ENCODE results near the gene PCDHGA1.

Gene PCDHGA1

DNA sequence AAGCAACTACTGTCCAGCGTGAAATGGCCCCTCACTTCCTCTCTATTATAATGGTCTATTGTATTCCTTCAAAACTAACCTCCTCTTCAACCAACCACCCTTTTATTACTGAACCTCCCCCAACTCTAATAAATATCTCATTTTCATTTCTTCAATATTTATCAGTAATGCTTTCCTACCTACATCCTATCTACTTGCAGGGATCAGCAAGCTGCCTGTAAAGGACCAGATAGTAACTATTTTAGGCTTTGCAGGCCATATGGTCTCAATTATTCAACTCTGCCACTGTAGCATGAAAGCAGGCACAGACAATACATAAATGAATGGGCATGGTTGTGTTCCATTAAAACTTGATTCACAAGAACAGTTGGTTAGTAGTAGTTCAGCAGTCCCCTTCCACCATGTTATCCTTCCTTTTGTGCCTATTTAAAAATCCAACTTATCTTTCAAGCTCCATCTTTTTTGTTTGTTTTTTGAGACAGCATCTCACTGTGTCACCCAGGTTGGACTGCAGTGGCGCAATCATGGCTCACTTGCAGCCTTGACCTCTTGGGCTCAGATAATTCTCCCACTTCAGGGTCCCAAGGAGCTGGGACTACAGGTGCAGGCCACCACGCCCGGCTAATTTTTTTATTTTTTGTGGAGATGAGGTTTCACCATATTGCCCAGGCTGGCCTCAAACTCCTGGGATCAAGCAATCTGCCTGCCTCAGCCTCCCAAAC, 204.3 kb downstream of the PCDHGA1 start:
- 90 to 95% methylated on average over 4 of the region's 4 CpGs for WGBS, 2 experiments
- no peak overlapping the region for H3K27ac ChIP-seq (ENCODE audit: insufficient read depth, low read depth, low read length, poor library complexity, severe bottlenecking)
- H3K36me3 ChIP-seq (ENCODE audit: control insufficient read depth, insufficient read depth, low read length), result peaks cover 4% of the 10 kb centered on the region

DNA sequence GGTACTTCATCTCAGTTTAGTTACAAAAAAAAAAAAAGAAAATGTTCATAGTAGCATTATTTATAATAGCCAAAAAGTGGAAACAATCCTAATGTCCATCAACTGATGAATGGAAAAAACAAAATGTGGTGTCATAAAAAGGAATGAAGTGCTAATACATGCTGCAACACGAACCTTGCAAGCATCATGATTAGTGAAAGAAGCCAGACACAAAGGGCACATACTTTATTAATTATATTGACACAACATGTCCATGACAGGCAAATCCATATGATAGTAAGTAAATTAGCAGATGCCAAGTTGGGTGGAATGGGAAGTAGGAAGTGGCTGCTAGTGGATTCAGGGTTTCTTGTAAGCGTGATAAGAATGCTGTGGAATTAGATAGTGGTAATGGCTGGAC, 212.7 kb downstream of the PCDHGA1 start:
- no peaks in the 10 kb centered on the region for H3K4me1 ChIP-seq (ENCODE audit: control insufficient read depth, insufficient read depth, low read length)
- no peaks in the 10 kb centered on the region for H3K9me3 ChIP-seq (ENCODE audit: control insufficient read depth, low read length)
- WGBS, 2 experiments, result 85 to 100% methylated on average over 2 of the region's 2 CpGs
- H3K4me3 ChIP-seq (ENCODE audit: insufficient read depth, low read depth, low read length), result no peak overlapping the region
- H3K27ac ChIP-seq (ENCODE audit: insufficient read depth, low read depth, low read length, poor library complexity, severe bottlenecking), result no peak overlapping the region
- no peaks in the 10 kb centered on the region for H3K27me3 ChIP-seq (ENCODE audit: control insufficient read depth, insufficient read depth, low read length, poor library complexity, severe bottlenecking)
- H3K36me3 ChIP-seq (ENCODE audit: control insufficient read depth, insufficient read depth, low read length), result no peaks in the 10 kb centered on the region

More for the DNA sequence above, 204.3 kb downstream of the PCDHGA1 start:
- Histone ChIP-seq H3K27me3 (ENCODE audit: control insufficient read depth, insufficient read depth, low read length, poor library complexity, severe bottlenecking) (no peaks in the 10 kb centered on the region), H3K4me3 (ENCODE audit: insufficient read depth, low read depth, low read length) (no peak overlapping the region), H3K9me3 (ENCODE audit: control insufficient read depth, low read length) (no peaks in the 10 kb centered on the region), H3K4me1 (ENCODE audit: control insufficient read depth, insufficient read depth, low read length) (no peaks in the 10 kb centered on the region)

DNA sequence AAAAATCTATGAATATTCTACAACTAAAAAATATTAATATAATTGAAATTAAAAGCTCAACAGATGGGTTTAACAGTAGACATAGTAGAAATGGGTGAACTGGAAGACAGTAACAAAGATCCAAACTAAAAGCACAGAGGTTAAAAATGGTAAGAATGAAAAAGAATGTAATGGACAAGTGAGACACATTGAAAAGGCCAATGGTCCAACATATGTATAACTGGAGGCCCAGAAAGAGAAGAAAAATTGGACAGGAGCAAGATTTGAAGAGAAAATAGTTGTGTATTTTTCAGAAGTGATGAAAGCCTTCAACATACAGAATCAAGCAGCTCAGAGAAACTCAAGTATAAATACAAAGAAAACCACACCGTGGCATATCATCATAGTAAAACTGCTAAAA, 217.2 kb downstream of the PCDHGA1 start:
- H3K27me3 ChIP-seq (ENCODE audit: control insufficient read depth, insufficient read depth, low read length, poor library complexity, severe bottlenecking), result no peaks in the 10 kb centered on the region
- no peaks in the 10 kb centered on the region for H3K4me1 ChIP-seq (ENCODE audit: control insufficient read depth, insufficient read depth, low read length)
- WGBS, 2 experiments, result 90 to 100% methylated on average over 1 of the region's 1 CpG
- no peaks in the 10 kb centered on the region for H3K36me3 ChIP-seq (ENCODE audit: control insufficient read depth, insufficient read depth, low read length)
- H3K27ac ChIP-seq (ENCODE audit: insufficient read depth, low read depth, low read length, poor library complexity, severe bottlenecking), result no peak overlapping the region
- H3K9me3 ChIP-seq (ENCODE audit: control insufficient read depth, low read length), result no peaks in the 10 kb centered on the region
- H3K4me3 ChIP-seq (ENCODE audit: insufficient read depth, low read depth, low read length), result no peak overlapping the region

DNA sequence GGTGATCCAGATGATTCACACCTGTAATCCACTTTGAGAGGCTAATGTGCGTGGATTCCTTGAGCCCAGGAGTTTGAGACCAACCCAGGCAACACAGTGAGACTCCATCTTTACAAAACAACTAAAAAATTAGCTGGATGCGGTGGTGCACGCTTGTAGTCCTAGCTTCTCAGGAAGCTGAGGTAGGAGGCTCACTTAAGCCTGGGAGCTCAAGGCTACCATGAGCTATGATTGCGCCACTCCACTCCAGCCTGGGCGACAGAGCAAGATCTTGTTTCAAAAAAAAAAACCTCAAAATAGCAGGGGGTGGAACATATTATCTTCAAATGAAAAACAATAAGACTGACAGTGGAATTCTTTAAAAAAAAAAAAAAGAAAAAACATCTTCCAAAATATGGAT, 217.6 kb downstream of the PCDHGA1 start:
- no peaks in the 10 kb centered on the region for H3K9me3 ChIP-seq (ENCODE audit: control insufficient read depth, low read length)
- H3K36me3 ChIP-seq (ENCODE audit: control insufficient read depth, insufficient read depth, low read length), result no peaks in the 10 kb centered on the region
- H3K4me1 ChIP-seq (ENCODE audit: control insufficient read depth, insufficient read depth, low read length), result no peaks in the 10 kb centered on the region
- WGBS, 2 experiments, result 91 to 93% methylated on average over 5 of the region's 5 CpGs
- H3K27me3 ChIP-seq (ENCODE audit: control insufficient read depth, insufficient read depth, low read length, poor library complexity, severe bottlenecking), result no peaks in the 10 kb centered on the region
- H3K4me3 ChIP-seq (ENCODE audit: insufficient read depth, low read depth, low read length), result no peak overlapping the region
- no peak overlapping the region for H3K27ac ChIP-seq (ENCODE audit: insufficient read depth, low read depth, low read length, poor library complexity, severe bottlenecking)

DNA sequence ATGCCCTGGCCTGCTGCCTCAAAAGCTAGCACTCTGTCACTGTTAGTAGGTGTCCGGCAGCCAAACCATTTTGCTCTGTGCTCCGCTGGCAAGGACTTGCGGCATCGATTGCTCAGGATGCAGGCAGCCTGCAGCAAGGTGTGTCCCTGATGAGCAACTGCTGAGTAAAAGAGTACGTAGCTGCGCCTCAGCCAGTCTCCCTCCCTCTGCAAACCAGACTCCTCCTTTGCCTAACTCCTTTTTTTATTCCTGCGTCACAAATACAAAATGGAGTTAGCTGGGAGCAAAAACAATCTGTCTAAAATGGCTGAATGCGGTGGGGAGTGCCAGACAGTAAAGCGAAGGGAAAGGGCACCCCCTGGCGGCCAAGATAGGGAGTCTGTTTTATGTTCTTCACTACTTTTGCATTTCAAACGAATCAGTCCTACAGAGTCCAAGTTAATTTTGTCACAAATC, 227.4 kb downstream of the PCDHGA1 start:
- H3K4me1 ChIP-seq (ENCODE audit: control insufficient read depth, insufficient read depth, low read length), result peaks cover 6% of the 10 kb centered on the region
- H3K9me3 ChIP-seq (ENCODE audit: control insufficient read depth, low read length), result no peaks in the 10 kb centered on the region
- WGBS, 2 experiments, result 46 to 47% methylated on average over 11 of the region's 11 CpGs
- no peaks in the 10 kb centered on the region for H3K36me3 ChIP-seq (ENCODE audit: control insufficient read depth, insufficient read depth, low read length)
- no peaks in the 10 kb centered on the region for H3K27me3 ChIP-seq (ENCODE audit: control insufficient read depth, insufficient read depth, low read length, poor library complexity, severe bottlenecking)
- no peak overlapping the region for H3K4me3 ChIP-seq (ENCODE audit: insufficient read depth, low read depth, low read length)
- H3K27ac ChIP-seq (ENCODE audit: insufficient read depth, low read depth, low read length, poor library complexity, severe bottlenecking), result peak overlapping the region; percentile 88

DNA sequence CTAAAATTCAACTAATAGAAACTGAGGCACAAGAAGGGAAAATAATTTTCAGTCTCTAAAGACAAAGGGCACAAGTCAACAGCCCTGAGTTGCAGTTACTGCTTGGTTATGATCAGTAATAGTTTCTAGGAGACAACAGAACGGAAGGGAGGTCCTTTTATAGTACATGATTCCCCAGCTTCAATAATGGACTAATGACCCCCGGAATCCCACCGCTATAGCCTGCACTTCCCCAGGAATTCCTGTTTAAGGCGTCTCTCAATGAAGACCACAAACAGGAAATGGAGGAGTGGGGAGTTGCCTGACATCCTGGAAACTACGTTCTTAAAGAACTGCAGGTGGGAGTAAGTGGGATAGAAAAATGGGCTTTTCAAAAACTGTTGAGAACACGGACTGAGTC, 227.8 kb downstream of the PCDHGA1 start:
- Histone ChIP-seq H3K36me3 (ENCODE audit: control insufficient read depth, insufficient read depth, low read length) (no peaks in the 10 kb centered on the region), H3K27ac (ENCODE audit: insufficient read depth, low read depth, low read length, poor library complexity, severe bottlenecking) (no peak overlapping the region)

DNA sequence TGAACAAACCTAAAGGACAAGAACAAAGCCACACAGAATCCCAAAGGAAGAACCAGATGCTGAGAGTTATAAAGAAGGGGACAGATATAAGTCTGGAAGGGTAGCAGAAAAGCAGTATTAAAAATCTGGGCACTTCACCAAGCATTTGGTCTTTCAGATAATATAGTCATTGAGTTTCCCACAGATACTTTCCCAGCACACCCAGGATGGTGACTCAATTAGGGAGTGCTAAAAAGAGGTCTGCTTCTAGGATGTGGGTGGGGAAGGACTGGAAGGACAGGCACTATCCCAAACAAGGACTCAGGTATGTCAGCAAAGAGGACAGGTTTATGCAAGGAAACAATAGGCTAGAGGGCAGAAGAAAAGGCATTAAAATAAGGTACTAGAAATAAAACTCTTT, 229.1 kb downstream of the PCDHGA1 start:
- no peaks in the 10 kb centered on the region for H3K27me3 ChIP-seq (ENCODE audit: control insufficient read depth, insufficient read depth, low read length, poor library complexity, severe bottlenecking)
- no peaks in the 10 kb centered on the region for H3K9me3 ChIP-seq (ENCODE audit: control insufficient read depth, low read length)
- peaks cover 6% of the 10 kb centered on the region for H3K36me3 ChIP-seq (ENCODE audit: control insufficient read depth, insufficient read depth, low read length)
- H3K4me1 ChIP-seq (ENCODE audit: control insufficient read depth, insufficient read depth, low read length), result peaks cover 6% of the 10 kb centered on the region
- H3K27ac ChIP-seq (ENCODE audit: insufficient read depth, low read depth, low read length, poor library complexity, severe bottlenecking), result no peak overlapping the region
- H3K4me3 ChIP-seq (ENCODE audit: insufficient read depth, low read depth, low read length), result no peak overlapping the region

More for the DNA sequence above, 227.8 kb downstream of the PCDHGA1 start:
- Histone ChIP-seq H3K9me3 (ENCODE audit: control insufficient read depth, low read length) (no peaks in the 10 kb centered on the region), H3K4me1 (ENCODE audit: control insufficient read depth, insufficient read depth, low read length) (peaks cover 6% of the 10 kb centered on the region), H3K4me3 (ENCODE audit: insufficient read depth, low read depth, low read length) (no peak overlapping the region), H3K27me3 (ENCODE audit: control insufficient read depth, insufficient read depth, low read length, poor library complexity, severe bottlenecking) (no peaks in the 10 kb centered on the region)
- 46 to 49% methylated on average over 6 of the region's 6 CpGs for WGBS, 2 experiments

DNA sequence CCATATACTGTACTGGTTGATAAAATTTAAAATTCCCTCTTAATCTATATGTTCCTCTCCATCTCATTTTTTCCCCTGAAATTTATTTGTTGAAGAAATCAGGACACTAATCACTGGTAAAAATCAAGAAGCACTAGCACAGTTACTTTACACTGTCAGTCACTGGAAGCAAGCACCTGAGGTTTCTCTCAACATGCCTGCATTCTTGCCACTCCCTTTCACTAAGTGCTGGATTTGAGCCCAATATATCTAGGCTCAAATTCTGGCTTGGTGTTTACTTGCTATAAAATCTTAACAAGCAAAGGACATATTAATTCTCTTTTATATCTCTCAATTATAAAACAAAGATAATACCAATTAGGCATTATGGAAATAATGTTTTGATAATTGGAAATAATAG, 229.8 kb downstream of the PCDHGA1 start:
- Histone ChIP-seq H3K27ac (ENCODE audit: insufficient read depth, low read depth, low read length, poor library complexity, severe bottlenecking) (peak overlapping the region; percentile 95), H3K27me3 (ENCODE audit: control insufficient read depth, insufficient read depth, low read length, poor library complexity, severe bottlenecking) (no peaks in the 10 kb centered on the region), H3K9me3 (ENCODE audit: control insufficient read depth, low read length) (no peaks in the 10 kb centered on the region), H3K4me1 (ENCODE audit: control insufficient read depth, insufficient read depth, low read length) (peaks cover 6% of the 10 kb centered on the region), H3K4me3 (ENCODE audit: insufficient read depth, low read depth, low read length) (no peak overlapping the region), H3K36me3 (ENCODE audit: control insufficient read depth, insufficient read depth, low read length) (peaks cover 6% of the 10 kb centered on the region)

DNA sequence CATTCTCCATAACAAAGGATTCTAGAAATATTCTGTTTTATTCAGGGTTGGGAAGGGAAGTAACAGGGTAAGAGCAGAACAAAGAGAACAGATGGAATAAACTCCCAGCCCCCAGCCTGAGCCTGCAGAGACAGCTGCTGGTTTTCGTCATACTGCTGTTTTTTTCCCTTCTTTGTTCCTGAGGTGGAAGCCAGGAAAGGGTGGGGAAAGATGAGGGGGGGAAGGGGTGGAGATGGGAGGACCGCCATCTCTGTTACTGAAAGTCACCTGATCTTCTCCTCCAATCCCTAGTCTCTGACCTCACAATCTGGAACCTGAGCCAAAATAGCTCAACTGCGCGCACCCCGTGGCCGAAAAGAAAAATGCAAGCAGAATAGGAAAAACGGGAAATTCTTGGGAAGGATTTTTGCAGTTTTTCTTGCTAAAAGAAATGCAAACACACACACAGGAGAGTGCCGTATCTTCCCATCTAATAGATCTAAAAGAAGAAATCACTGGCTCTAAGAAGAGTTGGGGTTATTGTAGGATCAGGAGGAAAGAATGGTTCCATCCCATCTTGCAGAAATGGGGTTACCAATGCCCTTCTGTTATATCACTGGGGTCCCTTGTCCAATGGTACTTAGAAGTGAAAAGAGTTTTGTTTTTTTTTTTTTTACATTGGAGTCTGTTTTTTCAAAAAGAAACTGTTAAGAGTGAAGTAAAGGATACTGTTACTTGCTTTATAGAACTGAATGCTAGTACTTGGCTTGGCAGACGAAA, 230.6 kb downstream of the PCDHGA1 start:
- WGBS, 2 experiments, result 18% methylated on average over 9 of the region's 9 CpGs
- Histone ChIP-seq H3K27me3 (ENCODE audit: control insufficient read depth, insufficient read depth, low read length, poor library complexity, severe bottlenecking) (no peaks in the 10 kb centered on the region), H3K27ac (ENCODE audit: insufficient read depth, low read depth, low read length, poor library complexity, severe bottlenecking) (peak overlapping the region; percentile 95), H3K36me3 (ENCODE audit: control insufficient read depth, insufficient read depth, low read length) (peaks cover 6% of the 10 kb centered on the region), H3K9me3 (ENCODE audit: control insufficient read depth, low read length) (no peaks in the 10 kb centered on the region), H3K4me1 (ENCODE audit: control insufficient read depth, insufficient read depth, low read length) (peaks cover 6% of the 10 kb centered on the region), H3K4me3 (ENCODE audit: insufficient read depth, low read depth, low read length) (no peak overlapping the region)

Measured in ectodermal cell (in vitro differentiated cells).